H9 (cell line): ENCODE data around the gene HES6. TPM values are rescaled to one million over a fixed set of nuclear protein-coding genes. Genes with fewer than 3 reads are reported as not detected.

Source experiments
- DNase-seq: peaks from one replicate; pipeline ENCODE4 v3.0.0-alpha.2; 2017
- H2AFZ ChIP-seq: one replicate; pipeline ENCODE4 v1.6.1; 2013; ENCODE audit warnings: mild to moderate bottlenecking, low read length, control low read depth, moderate library complexity
- H2AK5ac ChIP-seq: 2 replicates; pipeline ENCODE4 v1.6.1; 2013; ENCODE audit warnings: low read length, control low read depth, mixed read lengths; ENCODE audit not compliant: insufficient read length
- H2BK120ac ChIP-seq: one replicate; pipeline ENCODE4 v1.6.1; 2013; ENCODE audit warnings: low read depth, mild to moderate bottlenecking, low read length, control low read depth, inconsistent platforms; ENCODE audit not compliant: poor library complexity, severe bottlenecking
- H2BK12ac ChIP-seq: 2 replicates; pipeline ENCODE4 v1.6.1; 2013; ENCODE audit warnings: low read length, control low read depth, mixed read lengths, low read depth; ENCODE audit not compliant: insufficient read length
- H2BK15ac ChIP-seq: 2 replicates; pipeline ENCODE4 v1.6.1; 2013; ENCODE audit warnings: low read depth, low read length, control low read depth
- H2BK20ac ChIP-seq: one replicate; pipeline ENCODE4 v1.6.1; 2013; ENCODE audit warnings: low read depth, mild to moderate bottlenecking, low read length, control low read depth, inconsistent platforms; ENCODE audit not compliant: poor library complexity, severe bottlenecking
- H2BK5ac ChIP-seq: 2 replicates; pipeline ENCODE4 v1.6.1; 2013; ENCODE audit warnings: low read length, control low read depth, mixed read lengths; ENCODE audit not compliant: insufficient read length
- H3K14ac ChIP-seq: 2 replicates; pipeline ENCODE4 v1.6.1; 2013; ENCODE audit warnings: low read length, control low read depth; ENCODE audit not compliant: insufficient read depth
- H3K18ac ChIP-seq: 2 replicates; pipeline ENCODE4 v1.6.1; 2013; ENCODE audit warnings: low read depth, mild to moderate bottlenecking, mixed read lengths, low read length, control low read depth; ENCODE audit not compliant: insufficient read length
- H3K23ac ChIP-seq: 2 replicates; pipeline ENCODE4 v1.6.1; 2013; ENCODE audit warnings: low read length, control low read depth, mixed read lengths, low read depth; ENCODE audit not compliant: insufficient read length
- H3K23me2 ChIP-seq: 2 replicates; pipeline ENCODE4 v1.6.1; 2013; ENCODE audit warnings: low read depth, mild to moderate bottlenecking, mixed read lengths, low read length, control low read depth; ENCODE audit not compliant: insufficient read length, poor library complexity, severe bottlenecking
- H3K27ac ChIP-seq: 2 replicates; pipeline ENCODE4 v1.5.1; 2013; ENCODE audit warnings: low read length, control low read depth, mixed read lengths, low read depth; ENCODE audit not compliant: insufficient read length
- H3K27me3 ChIP-seq: 2 replicates; pipeline ENCODE4 v1.6.1; 2013; ENCODE audit warnings: low read length, control low read depth, inconsistent platforms; ENCODE audit not compliant: insufficient read depth
- H3K4ac ChIP-seq: 2 replicates; pipeline ENCODE4 v1.6.1; 2013; ENCODE audit warnings: low read depth, mild to moderate bottlenecking, control low read depth, inconsistent platforms, low read length, moderate library complexity
- H3K4me1 ChIP-seq: 2 replicates; pipeline ENCODE4 v1.6.1; 2013; ENCODE audit warnings: low read length, control low read depth, inconsistent platforms; ENCODE audit not compliant: insufficient read depth
- H3K4me2 ChIP-seq: 2 replicates; pipeline ENCODE4 v1.6.1; 2013; ENCODE audit warnings: low read length, control low read depth, mixed read lengths; ENCODE audit not compliant: insufficient read length, insufficient read depth
- H3K56ac ChIP-seq: 2 replicates; pipeline ENCODE4 v1.6.1; 2013; ENCODE audit warnings: low read depth, mild to moderate bottlenecking, mixed read lengths, low read length, control low read depth; ENCODE audit not compliant: insufficient read length
- H3K79me1 ChIP-seq: 2 replicates; pipeline ENCODE4 v1.6.1; 2013; ENCODE audit warnings: low read depth, mild to moderate bottlenecking, moderate library complexity, low read length, control low read depth, inconsistent platforms; ENCODE audit not compliant: insufficient read depth, poor library complexity, severe bottlenecking
- H3K79me2 ChIP-seq: 2 replicates; pipeline ENCODE4 v1.6.1; 2013; ENCODE audit warnings: low read length, control low read depth, inconsistent platforms; ENCODE audit not compliant: insufficient read depth
- H3K9ac ChIP-seq: 2 replicates; pipeline ENCODE4 v1.6.1; 2013; ENCODE audit warnings: low read length, control low read depth, mixed read lengths; ENCODE audit not compliant: insufficient read length; ENCODE audit errors: extremely low read depth
- H3K9me3 ChIP-seq: one replicate; pipeline ENCODE4 v1.6.1; 2013; ENCODE audit warnings: low read depth, low read length, inconsistent platforms; ENCODE audit not compliant: control insufficient read depth
- H3T11ph ChIP-seq: one replicate; pipeline ENCODE4 v1.6.1; 2013; ENCODE audit warnings: mild to moderate bottlenecking, low read length, control low read depth, inconsistent platforms
- H4K20me1 ChIP-seq: one replicate; pipeline ENCODE4 v1.6.1; 2013; ENCODE audit not compliant: control insufficient read depth, insufficient read length, insufficient read depth
- H4K5ac ChIP-seq: 2 replicates; pipeline ENCODE4 v1.6.1; 2013; ENCODE audit warnings: low read depth, mild to moderate bottlenecking, mixed read lengths, low read length, control low read depth; ENCODE audit not compliant: insufficient read length
- H4K8ac ChIP-seq: replicated peaks from 2 replicates; pipeline ENCODE4 v1.6.1; 2013; ENCODE audit warnings: low read length, control low read depth, mixed read lengths, low read depth; ENCODE audit not compliant: insufficient read length
- H4K91ac ChIP-seq: 2 replicates; pipeline ENCODE4 v1.6.1; 2013; ENCODE audit warnings: low read depth, mild to moderate bottlenecking, moderate library complexity, mixed read lengths, low read length, control low read depth; ENCODE audit not compliant: insufficient read length
- H3K27ac Mint-ChIP-seq, 3 experiments: 2 replicates in 2 of 3; 3 replicates in 1 of 3; pipeline ENCODE4 v1.8.0; 2020 to 2021; ENCODE audit warnings: mixed read lengths in 3 of 3, mild to moderate bottlenecking in 1 of 3, moderate library complexity in 1 of 3
- H3K27me3 Mint-ChIP-seq: 2 replicates; pipeline ENCODE4 v1.8.0; 2021; ENCODE audit warnings: low read depth, mild to moderate bottlenecking, moderate library complexity, mixed read lengths
- H3K36me3 Mint-ChIP-seq, 3 experiments: 2 replicates in 2 of 3; 3 replicates in 1 of 3; pipeline ENCODE4 v1.8.0; 2020 to 2021; ENCODE audit warnings: low read depth in 3 of 3, mixed read lengths in 3 of 3; ENCODE audit not compliant: insufficient read depth in 1 of 3
- H3K4me1 Mint-ChIP-seq, 2 experiments: 2 replicates each; pipeline ENCODE4 v1.8.0; 2020; ENCODE audit warnings: mixed read lengths in 2 of 2
- H3K4me3 Mint-ChIP-seq, 2 experiments: 2 replicates in 1 of 2; 3 replicates in 1 of 2; pipeline ENCODE4 v1.8.0; 2020 to 2021; ENCODE audit warnings: mild to moderate bottlenecking in 2 of 2, mixed read lengths in 2 of 2, moderate library complexity in 1 of 2
- H3K9me3 Mint-ChIP-seq, 2 experiments: 2 replicates in 1 of 2; 3 replicates in 1 of 2; pipeline ENCODE4 v1.8.0; 2020; ENCODE audit warnings: mild to moderate bottlenecking in 2 of 2, mixed read lengths in 2 of 2, moderate library complexity in 1 of 2
- CTCF ChIP-seq: fragments of 200-600 bp; sonication (generic); conservative IDR thresholded peaks from 3 replicates; pipeline ENCODE4 v1.8.0; 2021; ENCODE audit warnings: antibody characterized with exemption, mild to moderate bottlenecking
- WGBS: extraction: QIAGEN DNeasy Blood & Tissue Kit; methylation state at CpG from one replicate; pipeline ENCODE4 v1.1.7; 2013; ENCODE audit warnings: missing lambda C conversion rate, low lambda C conversion rate, mixed read lengths; ENCODE audit not compliant: insufficient read length; ENCODE audit errors: extremely low coverage; 5-methylcytosine and 5-hydroxymethylcytosine counted together
- total RNA-seq: library from RNA; stranded (reverse); gene quantifications from 2 replicates; pipeline ENCODE4 v1.2.1, GENCODE V29; 2021

Gene HES6
- total RNA-seq, 1 experiment from 2014 or later = 27.1 TPM

GRCh38 chr2:238250896-238251295 lies 11.1 kb upstream of the HES6 start:
- Histone ChIP-seq H3K18ac (no peak overlapping the region), H3K56ac (no peak overlapping the region), H3K27ac (no peak overlapping the region), H2BK5ac (no peak overlapping the region), H3K79me2 (no peaks in the 10 kb centered on the region), H3K23ac (no peak overlapping the region), H3K4me1 (no peaks in the 10 kb centered on the region), H2AFZ (no peak overlapping the region), H4K5ac (no peak overlapping the region), H3K14ac (no peak overlapping the region), H2BK12ac (no peak overlapping the region), H3K27me3 (no peaks in the 10 kb centered on the region), H2BK120ac (no peak overlapping the region), H3K23me2 (no peaks in the 10 kb centered on the region), H4K8ac (no peak overlapping the region), H3T11ph (no peak overlapping the region), H2BK20ac (no peak overlapping the region), H3K79me1 (no peaks in the 10 kb centered on the region), H4K91ac (no peak overlapping the region), H4K20me1 (no peaks in the 10 kb centered on the region), H2AK5ac (no peak overlapping the region), H3K4ac (no peak overlapping the region), H3K4me2 (no peak overlapping the region), H3K9me3 (no peaks in the 10 kb centered on the region), H2BK15ac (no peak overlapping the region), H3K9ac (no peak overlapping the region)
- Mint-ChIP-seq H3K27ac (no peak overlapping the region; a peak in 2 of 7 replicates), H3K9me3 (no peaks in the 10 kb centered on the region), H3K36me3 (peaks cover 10 to 30% (median 22%) of the 10 kb centered on the region in 3 experiments; a peak in 6 of 7 replicates), H3K4me1 (no peaks in the 10 kb centered on the region), H3K4me3 (no peak overlapping the region), H3K27me3 (no peaks in the 10 kb centered on the region; the same call in 1 of the 2 replicates)
- TF ChIP-seq CTCF = no peak
- no CpG with 5 or more reads among the region's 7 CpGs for WGBS
- DNase-seq = no peak
